Activated CD8-positive, alpha-beta T cell treated with anti-CD3 and anti-CD28 coated beads for 36 hours (primary cell): ENCODE measurements around the gene NOSTRIN. TPM values are rescaled to one million over a fixed set of nuclear protein-coding genes. Genes with fewer than 3 reads are reported as not detected.

ENCODE experiments used
- ATAC-seq: fragments of 200-7000 bp; cut with Tn5 transposase; one replicate; pipeline ENCODE4 v1.10.0; 2021; ENCODE audit warnings: mild to moderate bottlenecking, moderate library complexity
- CTCF ChIA-PET: fragments of 350-600 bp; sonication (Branson Sonifier 250); formaldehyde crosslinking; loops from one replicate; lab custom pipeline; 2021; ENCODE audit warnings: antibody characterized with exemption; lab: Charles Lee
- POLR2A ChIA-PET: fragments of 350-600 bp; sonication (Branson Sonifier 250); formaldehyde crosslinking; loops from one replicate; lab custom pipeline; 2021; ENCODE audit warnings: antibody characterized with exemption; lab: Charles Lee
- DNase-seq: peaks from one replicate; pipeline ENCODE4 v3.0.0-alpha.2; 2020
- H3K27ac Mint-ChIP-seq: one replicate; pipeline ENCODE4 v1.8.0; 2021; ENCODE audit warnings: mild to moderate bottlenecking, mixed read lengths
- H3K27me3 Mint-ChIP-seq: one replicate; pipeline ENCODE4 v1.8.0; 2021; ENCODE audit warnings: mixed read lengths
- H3K36me3 Mint-ChIP-seq: one replicate; pipeline ENCODE4 v1.8.0; 2021; ENCODE audit warnings: low read depth, mixed read lengths
- H3K4me1 Mint-ChIP-seq: one replicate; pipeline ENCODE4 v1.8.0; 2021; ENCODE audit warnings: low read depth, mixed read lengths
- H3K4me3 Mint-ChIP-seq: one replicate; pipeline ENCODE4 v1.8.0; 2021; ENCODE audit warnings: mild to moderate bottlenecking, moderate library complexity, mixed read lengths
- H3K9me3 Mint-ChIP-seq: one replicate; pipeline ENCODE4 v1.8.0; 2021; ENCODE audit warnings: mixed read lengths
- CTCF ChIP-seq: fragments of 200-600 bp; IDR thresholded peaks from one replicate; pipeline ENCODE4 v1.8.0; 2022; ENCODE audit warnings: antibody characterized with exemption, mild to moderate bottlenecking
- intact Hi-C: fragments of 100-400 bp; cut with micrococcal nuclease; formaldehyde crosslinking; loops from one replicate; pipeline ENCODE4 v1.10.0; 2022
- total RNA-seq, 2 experiments: library from RNA; stranded (reverse); gene quantifications; one replicate each; pipeline ENCODE4 v1.2.3, GENCODE V29; 2021

The NOSTRIN gene
- total RNA-seq, 2 experiments from 2014 or later, result not detected

GRCh38 chr2:168897449-168897848, 95.0 kb downstream of the NOSTRIN start:
- ATAC-seq, result no peak
- no peaks in the 10 kb centered on the region for H3K9me3 Mint-ChIP-seq
- no peak overlapping the region for H3K27ac Mint-ChIP-seq

GRCh38 chr2:168901003-168901402, 98.6 kb downstream of the NOSTRIN start, which contains the start of gene G6PC2:
G6PC2 (plus strand) TSS chr2:168901291; CDS start chr2:168901332, 41 bp downstream.
- no peaks in the 10 kb centered on the region for H3K9me3 Mint-ChIP-seq
- H3K4me3 Mint-ChIP-seq, result no peak within 1 kb of the TSS
- H3K27me3 Mint-ChIP-seq, result peaks cover 9% of the 10 kb centered on the region
- no peak within 1 kb of the TSS for H3K27ac Mint-ChIP-seq
- CTCF ChIA-PET, result no interaction called here
- no peaks in the 10 kb centered on the region for H3K36me3 Mint-ChIP-seq
- no peak for ATAC-seq
- intact Hi-C loops, result no loop called here
- DNase-seq, result no peak
- POLR2A ChIA-PET, result no interaction called here
- H3K4me1 Mint-ChIP-seq, result no peaks in the 10 kb centered on the region
- TF ChIP-seq CTCF, result no peak

More at GRCh38 chr2:168897449-168897848, 95.0 kb downstream of the NOSTRIN start:
- intact Hi-C loops, result no loop called here
- ChIA-PET POLR2A (no interaction called here), CTCF (no interaction called here)
- Mint-ChIP-seq H3K27me3 (peaks cover 1% of the 10 kb centered on the region), H3K4me3 (no peak overlapping the region), H3K4me1 (no peaks in the 10 kb centered on the region), H3K36me3 (no peaks in the 10 kb centered on the region)
- DNase-seq, result no peak
- TF ChIP-seq CTCF, result no peak

GRCh38 chr2:168903888-168904287, 101.5 kb downstream of the NOSTRIN start:
- H3K27ac Mint-ChIP-seq, result no peak overlapping the region
- H3K36me3 Mint-ChIP-seq, result no peaks in the 10 kb centered on the region
- no peaks in the 10 kb centered on the region for H3K4me1 Mint-ChIP-seq
- ChIA-PET POLR2A (no interaction called here), CTCF (no interaction called here)
- no peaks in the 10 kb centered on the region for H3K9me3 Mint-ChIP-seq
- peaks cover 13% of the 10 kb centered on the region for H3K27me3 Mint-ChIP-seq
- no peak overlapping the region for H3K4me3 Mint-ChIP-seq
- DNase-seq (no peak), ATAC-seq (no peak)
- no peak for TF ChIP-seq CTCF
- intact Hi-C loops, result no loop called here

- no peak for DNase-seq
- Mint-ChIP-seq H3K27me3 (peaks cover 13% of the 10 kb centered on the region), H3K27ac (no peak overlapping the region), H3K4me3 (no peak overlapping the region), H3K36me3 (no peaks in the 10 kb centered on the region), H3K9me3 (no peaks in the 10 kb centered on the region), H3K4me1 (no peaks in the 10 kb centered on the region)
- no peak for ATAC-seq
- intact Hi-C loops, result no loop called here
- no peak for TF ChIP-seq CTCF
- POLR2A ChIA-PET, result no interaction called here
- CTCF ChIA-PET, result no interaction called here
These were observed 101.9 kb downstream of the NOSTRIN start for GRCh38 chr2:168904358-168904757.

GRCh38 chr2:168907940-168908662, 105.7 kb downstream of the NOSTRIN start:
- intact Hi-C loops, result no loop called here
- Mint-ChIP-seq H3K4me3 (no peak overlapping the region), H3K27ac (no peak overlapping the region), H3K4me1 (peaks cover 6% of the 10 kb centered on the region), H3K36me3 (no peaks in the 10 kb centered on the region), H3K9me3 (no peaks in the 10 kb centered on the region), H3K27me3 (peaks cover 26% of the 10 kb centered on the region)
- ATAC-seq (no peak), DNase-seq (no peak)
- ChIA-PET POLR2A (no interaction called here), CTCF (interaction anchor here (0.9 kb wide), 2 partner anchors 13 to 561 kb away, joined by 3 to 4 read pairs; no protein-coding TSS in a partner anchor)
- TF ChIP-seq CTCF, result no peak
